ENCODE data around the gene GLO1.
A peak's percentile ranks its signal among the peaks of the same experiment; 100 is the strongest.
"Not testable (repeated sequence)": the region's sequence is repeated elsewhere in the genome, so short reads cannot be mapped to it uniquely, and the experiment has no call there.

Gene GLO1

GRCh38 chr6:38705924-38706323, 3.0 kb upstream of the GLO1 start:
- no peak for DNase-seq (ENCODE audit: low read depth)

- DNase-seq (ENCODE audit: low read depth), result no peak
Observed at GRCh38 chr6:38703949-38704590, 1.1 kb upstream of the GLO1 start.

GRCh38 chr6:38701551-38701950, 1.4 kb downstream of the GLO1 start:
- no peak for DNase-seq (ENCODE audit: low read depth)

- DNase-seq (ENCODE audit: low read depth), result not testable (repeated sequence)
Observed at GRCh38 chr6:38699702-38700101, 3.2 kb downstream of the GLO1 start.

- DNase-seq (ENCODE audit: low read depth), result no peak
Observed at GRCh38 chr6:38697846-38698245, 5.1 kb downstream of the GLO1 start.

- no peak for DNase-seq (ENCODE audit: low read depth)
Observed at GRCh38 chr6:38696345-38696744, 6.6 kb downstream of the GLO1 start.

GRCh38 chr6:38695933-38696332, 7.0 kb downstream of the GLO1 start:
- no peak for DNase-seq (ENCODE audit: low read depth)

GRCh38 chr6:38695227-38695900, 7.6 kb downstream of the GLO1 start:
- DNase-seq (ENCODE audit: low read depth), result no peak

- no peak for DNase-seq (ENCODE audit: low read depth)
Observed at GRCh38 chr6:38688579-38689087, 14.3 kb downstream of the GLO1 start.

- DNase-seq (ENCODE audit: low read depth), result no peak
Observed at GRCh38 chr6:38687549-38687948, 15.4 kb downstream of the GLO1 start.

GRCh38 chr6:38687043-38687353, 15.9 kb downstream of the GLO1 start:
- no peak for DNase-seq (ENCODE audit: low read depth)

GRCh38 chr6:38686270-38687042, 16.5 kb downstream of the GLO1 start:
- DNase-seq (ENCODE audit: low read depth), result no peak

GRCh38 chr6:38684904-38685303, 18.0 kb downstream of the GLO1 start:
- DNase-seq (ENCODE audit: low read depth), result no peak

- no peak for DNase-seq (ENCODE audit: low read depth)
Observed at GRCh38 chr6:38684237-38684636, 18.7 kb downstream of the GLO1 start.

- no peak for DNase-seq (ENCODE audit: low read depth)
Observed at GRCh38 chr6:38681850-38682249, 21.1 kb downstream of the GLO1 start.

- no peak for DNase-seq (ENCODE audit: low read depth)
Observed at GRCh38 chr6:38679668-38680067, 23.3 kb downstream of the GLO1 start.

GRCh38 chr6:38678178-38678760, 24.7 kb downstream of the GLO1 start:
- no peak for DNase-seq (ENCODE audit: low read depth)

GRCh38 chr6:38676974-38677544, 25.9 kb downstream of the GLO1 start:
- DNase-seq (ENCODE audit: low read depth), result no peak

- DNase-seq (ENCODE audit: low read depth), result no peak
Observed at GRCh38 chr6:38676236-38676973, 26.5 kb downstream of the GLO1 start.

GRCh38 chr6:38673397-38674165, 29.4 kb downstream of the GLO1 start:
- no peak for DNase-seq (ENCODE audit: low read depth)

- DNase-seq (ENCODE audit: low read depth), result peak; percentile 15
Observed at GRCh38 chr6:38671885-38672467, 31.0 kb downstream of the GLO1 start.
